Upper lobe of left lung (tissue), 6 donors: ENCODE measurements around the gene MCUR1. TPM values are rescaled to one million over a fixed set of nuclear protein-coding genes. Genes with fewer than 3 reads are reported as not detected.

ENCODE experiments used
- ATAC-seq, 2 donors: fragments of 200-7000 bp; cut with Tn5 transposase; one replicate each; pipeline ENCODE4 v1.9.1; 2022; ENCODE audit warnings: mild to moderate bottlenecking in 2 of 2, moderate library complexity in 2 of 2; ENCODE audit not compliant: low FRiP score in 2 of 2
- DNase-seq, 2 donors: peaks; one replicate each; pipeline ENCODE4 v3.0.0-alpha.2; 2019 to 2020
- H3K27ac ChIP-seq, 4 donors: fragments of 200-600 bp; sonication (generic); one replicate each; pipeline ENCODE4 v1.5.1; 2016 to 2019
- H3K27me3 ChIP-seq, 4 donors: fragments of 200-600 bp; sonication (generic); one replicate each; pipeline ENCODE4 v1.5.1; 2017 to 2019
- H3K36me3 ChIP-seq, 4 donors: fragments of 200-600 bp; sonication (generic); one replicate each; pipeline ENCODE4 v1.5.1; 2016 to 2019
- H3K4me1 ChIP-seq, 4 donors: fragments of 200-600 bp; sonication (generic); one replicate each; pipeline ENCODE4 v1.5.1; 2018 to 2019
- H3K4me3 ChIP-seq, 4 donors: fragments of 200-600 bp; sonication (generic); one replicate each; pipeline ENCODE4 v1.5.1; 2017 to 2019; ENCODE audit warnings: mild to moderate bottlenecking in 2 of 4, moderate library complexity in 1 of 4
- H3K9me3 ChIP-seq, 4 donors: fragments of 200-600 bp; sonication (generic); one replicate each; pipeline ENCODE4 v1.5.1; 2018 to 2019
- CTCF ChIP-seq, 6 experiments: fragments of 450-650 bp in 4 of 6; fragments of 200-600 bp in 2 of 6; sonication (generic) in 2 of 6; IDR thresholded peaks; one replicate each; pipeline ENCODE4 v1.5.1; 2016 to 2019; ENCODE audit warnings: antibody characterized with exemption in 6 of 6
- EP300 ChIP-seq, 4 donors: sonication (generic); formaldehyde crosslinking; IDR thresholded peaks; one replicate each; pipeline ENCODE4 v1.5.1; 2017; ENCODE audit warnings: antibody characterized with exemption in 4 of 4, control low read depth in 2 of 4
- POLR2A ChIP-seq, 4 donors: fragments of 450-650 bp; IDR thresholded peaks; one replicate each; pipeline ENCODE4 v1.5.1; 2016 to 2017; ENCODE audit warnings: antibody characterized with exemption in 4 of 4, mild to moderate bottlenecking in 2 of 4
- POLR2AphosphoS5 ChIP-seq, 2 donors: sonication (generic); formaldehyde crosslinking; IDR thresholded peaks; one replicate each; pipeline ENCODE4 v1.5.1; 2017; ENCODE audit warnings: antibody characterized with exemption in 2 of 2
- WGBS, 2 donors: methylation state at CpG; one replicate each; pipeline ENCODE4 v1.1.5; 2017 to 2018; 5-methylcytosine and 5-hydroxymethylcytosine counted together
- total RNA-seq, 6 donors: library from RNA; depleted of rRNA in 4 of 6; stranded (reverse); fragments of >200 nt in 4 of 6; gene quantifications; one replicate each; pipeline versions ENCODE4 v1.1.0 to v1.2.1, GENCODE V29; 2016 to 2021
- donor health status: DM: no; HTN: no; CAD: no; lungs with moderate emphysema.
- donor health status: DM: no; HTN: yes; CAD: no; lungs with severe emphysema.

Gene MCUR1
- total RNA-seq, 6 donors from 2014 or later: 9.4 to 34.6 (median 26.5) TPM

DNA sequence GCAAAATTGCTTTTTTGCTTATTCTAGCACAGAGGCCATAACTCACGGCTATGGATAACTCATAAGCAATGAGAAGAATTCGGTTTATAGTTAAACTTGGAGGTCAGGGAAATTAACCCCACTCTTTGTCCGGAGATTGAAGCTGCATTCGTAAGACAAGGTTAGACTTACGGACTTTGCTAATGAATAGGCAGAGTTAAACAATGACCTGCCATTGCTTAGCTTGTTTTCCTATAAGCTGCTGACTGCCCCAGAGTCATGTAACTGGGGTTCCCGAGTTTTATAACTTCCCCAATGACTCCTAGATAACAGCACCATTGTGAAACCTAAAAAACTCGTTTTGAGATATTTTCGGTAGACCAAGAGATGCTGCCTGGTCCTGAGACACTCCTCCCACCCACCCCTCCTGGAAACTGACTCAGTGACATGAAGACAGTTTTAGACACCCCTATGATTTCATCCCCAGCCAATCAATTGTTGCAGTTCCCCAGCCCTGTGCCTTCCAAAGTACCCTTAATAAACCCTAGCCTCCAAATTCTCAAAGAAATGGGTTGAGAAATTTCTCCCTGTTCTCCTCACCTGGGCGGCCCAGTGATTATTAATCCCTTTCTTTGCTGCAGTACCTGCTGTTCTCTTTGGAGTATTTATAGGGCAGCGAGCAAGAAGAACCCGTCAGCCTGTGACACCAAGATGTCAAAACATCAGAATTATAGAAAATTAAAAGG is 33.1 kb upstream of the MCUR1 start:
- DNase-seq: no peak
- no peaks in the 10 kb centered on the region for H3K36me3 ChIP-seq
- no peaks in the 10 kb centered on the region for H3K9me3 ChIP-seq
- TF ChIP-seq CTCF (IDR thresholded peaks at IDR 0.05) (no peak), EP300 (IDR thresholded peaks at IDR 0.05) (no peak), POLR2A (IDR thresholded peaks at IDR 0.05) (no peak), POLR2AphosphoS5 (IDR thresholded peaks at IDR 0.05) (no peak)
- H3K4me3 ChIP-seq: no peak overlapping the region
- H3K4me1 ChIP-seq: peaks cover 0 to 3% (median 0%) of the 10 kb centered on the region in 4 donors
- 83 to 88% methylated on average over 11 of the region's 11 CpGs for WGBS, 2 donors
- no peak for ATAC-seq
- H3K27ac ChIP-seq: no peak overlapping the region
- no peaks in the 10 kb centered on the region for H3K27me3 ChIP-seq

DNA sequence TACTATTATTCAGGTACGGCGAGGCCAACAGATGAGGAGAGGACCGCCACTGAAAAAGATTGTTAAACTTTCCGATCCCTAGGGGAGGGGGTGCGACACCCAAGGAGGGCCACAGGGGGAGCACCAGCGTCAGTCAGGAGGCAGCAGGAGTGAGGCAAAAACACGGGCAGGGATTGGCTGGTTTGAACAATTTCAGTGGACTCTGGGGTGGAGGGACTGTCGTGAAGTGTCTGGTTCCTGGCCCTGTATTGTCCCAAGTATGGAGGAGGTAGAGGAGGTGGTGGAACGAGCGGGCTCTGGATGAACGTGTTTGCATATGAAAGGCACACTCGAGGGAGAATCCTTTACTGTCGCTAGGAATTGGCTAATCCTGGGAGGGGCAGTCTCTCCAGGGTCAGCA is 32.5 kb upstream of the MCUR1 start:
- WGBS, 2 donors: 77 to 86% methylated on average over 13 of the region's 13 CpGs
- DNase-seq (no peak), ATAC-seq (no peak)
- Histone ChIP-seq H3K4me3 (no peak overlapping the region), H3K4me1 (peaks cover 0 to 3% (median 0%) of the 10 kb centered on the region in 4 donors), H3K36me3 (no peaks in the 10 kb centered on the region), H3K27ac (no peak overlapping the region), H3K9me3 (no peaks in the 10 kb centered on the region), H3K27me3 (no peaks in the 10 kb centered on the region)
- no peak for TF ChIP-seq CTCF (IDR thresholded peaks at IDR 0.05)
- TF ChIP-seq EP300 (IDR thresholded peaks at IDR 0.05): no peak
- TF ChIP-seq POLR2AphosphoS5 (IDR thresholded peaks at IDR 0.05): no peak
- no peak for TF ChIP-seq POLR2A (IDR thresholded peaks at IDR 0.05)

DNA sequence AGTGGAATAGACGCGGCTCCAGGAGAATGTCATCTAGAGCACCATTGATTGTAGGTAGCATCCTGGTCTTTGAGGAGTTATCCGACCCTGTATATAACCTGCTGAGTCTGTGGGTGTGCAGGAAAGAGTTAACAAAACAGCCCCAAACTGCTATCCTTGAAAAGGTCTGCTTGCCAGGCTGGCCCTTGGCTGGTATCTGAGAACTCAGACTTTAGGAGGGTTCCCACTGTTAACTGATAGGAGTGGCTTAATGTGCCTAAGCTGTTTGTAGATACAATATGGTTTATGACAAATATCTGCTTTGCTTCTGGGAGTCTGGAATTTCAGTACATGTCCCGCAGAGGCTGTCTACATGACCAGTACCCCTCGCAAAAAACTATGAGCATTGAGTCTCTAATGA is 27.6 kb upstream of the MCUR1 start:
- 89 to 90% methylated on average over 5 of the region's 5 CpGs for WGBS, 2 donors
- Histone ChIP-seq H3K27ac (no peak overlapping the region), H3K36me3 (no peaks in the 10 kb centered on the region), H3K4me3 (no peak overlapping the region), H3K4me1 (no peaks in the 10 kb centered on the region), H3K27me3 (no peaks in the 10 kb centered on the region), H3K9me3 (no peaks in the 10 kb centered on the region)
- no peak for ATAC-seq
- no peak for DNase-seq
- TF ChIP-seq POLR2A (IDR thresholded peaks at IDR 0.05) (no peak), POLR2AphosphoS5 (IDR thresholded peaks at IDR 0.05) (no peak), CTCF (IDR thresholded peaks at IDR 0.05) (no peak), EP300 (IDR thresholded peaks at IDR 0.05) (no peak)

DNA sequence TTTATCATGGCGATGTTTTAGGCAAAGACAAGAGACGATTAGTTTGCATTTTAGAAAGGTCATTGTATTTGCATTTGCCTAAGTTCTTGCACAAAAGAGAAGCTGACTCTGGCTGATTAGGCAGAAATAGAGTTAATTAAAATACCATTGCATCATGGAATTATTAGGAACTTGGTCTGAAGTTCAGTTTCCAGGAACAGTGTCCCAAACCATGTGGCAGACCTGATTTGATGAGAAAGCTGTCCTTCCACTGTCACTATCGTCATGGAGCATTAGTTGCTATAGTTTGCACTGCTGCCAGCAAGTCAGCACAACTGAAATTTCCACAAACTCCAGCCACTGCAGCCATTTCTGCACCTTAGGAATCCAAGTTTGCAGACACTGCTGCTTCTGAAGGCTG is 24.3 kb upstream of the MCUR1 start:
- no peaks in the 10 kb centered on the region for H3K4me1 ChIP-seq
- 57 to 76% methylated on average over 3 of the region's 3 CpGs for WGBS, 2 donors
- H3K9me3 ChIP-seq: no peaks in the 10 kb centered on the region
- no peaks in the 10 kb centered on the region for H3K27me3 ChIP-seq
- H3K27ac ChIP-seq: no peak overlapping the region
- no peak for TF ChIP-seq POLR2AphosphoS5 (IDR thresholded peaks at IDR 0.05)
- TF ChIP-seq POLR2A (IDR thresholded peaks at IDR 0.05): no peak
- TF ChIP-seq CTCF (IDR thresholded peaks at IDR 0.05): no peak
- H3K36me3 ChIP-seq: no peaks in the 10 kb centered on the region
- H3K4me3 ChIP-seq: no peak overlapping the region
- ATAC-seq: no peak
- no peak for DNase-seq

DNA sequence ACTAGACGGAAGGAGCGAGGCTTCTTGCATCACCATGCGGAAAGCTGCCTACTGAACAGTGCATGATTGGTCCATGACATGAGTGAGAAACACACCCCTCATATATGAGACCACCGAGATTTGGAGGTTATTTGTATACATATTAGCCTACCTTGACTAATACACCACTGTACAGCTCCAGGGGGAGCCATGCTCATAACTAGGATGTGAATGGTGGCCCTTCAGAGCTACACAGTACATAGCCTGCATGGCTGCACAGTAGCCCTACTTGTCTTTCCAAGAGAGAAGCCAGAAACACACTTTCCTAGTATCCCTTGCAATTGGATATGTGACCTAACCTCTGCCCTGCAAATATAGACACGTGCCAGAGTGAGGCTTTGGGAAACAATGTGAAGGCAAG is 21.8 kb upstream of the MCUR1 start:
- DNase-seq: no peak
- Histone ChIP-seq H3K9me3 (no peaks in the 10 kb centered on the region), H3K36me3 (no peaks in the 10 kb centered on the region), H3K27me3 (no peaks in the 10 kb centered on the region), H3K4me3 (no peak overlapping the region), H3K4me1 (no peaks in the 10 kb centered on the region), H3K27ac (no peak overlapping the region)
- peak in 1 of 2 donors; percentile 34 for ATAC-seq
- no peak for TF ChIP-seq POLR2A (IDR thresholded peaks at IDR 0.05)
- TF ChIP-seq CTCF (IDR thresholded peaks at IDR 0.05): no peak
- no peak for TF ChIP-seq POLR2AphosphoS5 (IDR thresholded peaks at IDR 0.05)
- TF ChIP-seq EP300 (IDR thresholded peaks at IDR 0.05): no peak
- WGBS, 2 donors: 85 to 89% methylated on average over 4 to 5 of the region's 5 CpGs
